GM20000 (cell line): ENCODE measurements around the gene TSSK2.
A peak's percentile ranks its signal among the peaks of the same experiment; 100 is the strongest.

ENCODE experiments used
- DNase-seq: peaks from one replicate; pipeline ENCODE4 v3.0.0; 2012; ENCODE audit warnings: low spot score
- CTCF ChIP-seq: IDR thresholded peaks from 2 replicates; pipeline ENCODE4 v1.5.1; 2012; ENCODE audit warnings: mild to moderate bottlenecking, control low read depth; ENCODE audit errors: extremely low read depth, missing control alignments

The TSSK2 gene

GRCh38 chr22:19107730-19108074 is 23.4 kb upstream of the TSSK2 start:
- TF ChIP-seq CTCF, result no peak
- no peak for DNase-seq

GRCh38 chr22:19108807-19109197 is 22.3 kb upstream of the TSSK2 start:
- no peak for DNase-seq
- TF ChIP-seq CTCF, result no peak

GRCh38 chr22:19109198-19110063 is 21.7 kb upstream of the TSSK2 start:
- no peak for TF ChIP-seq CTCF

GRCh38 chr22:19110064-19110458 is 21.0 kb upstream of the TSSK2 start:
- no peak for DNase-seq

More at GRCh38 chr22:19109198-19110063, 21.7 kb upstream of the TSSK2 start:
- DNase-seq, result peak; percentile 62

GRCh38 chr22:19110646-19111045 is 20.5 kb upstream of the TSSK2 start:
- no peak for DNase-seq
- no peak for TF ChIP-seq CTCF

More at GRCh38 chr22:19110064-19110458, 21.0 kb upstream of the TSSK2 start:
- TF ChIP-seq CTCF, result no peak

GRCh38 chr22:19111140-19111539 is 20.0 kb upstream of the TSSK2 start:
- DNase-seq, result no peak
- no peak for TF ChIP-seq CTCF

- TF ChIP-seq CTCF, result no peak
Measured at GRCh38 chr22:19111584-19111983, 19.5 kb upstream of the TSSK2 start.

More at GRCh38 chr22:19111584-19111983, 19.5 kb upstream of the TSSK2 start:
- no peak for DNase-seq
